GM18907 (cell line): ENCODE data around the gene SVOP.
"Not testable (repeated sequence)": the region's sequence is repeated elsewhere in the genome, so short reads cannot be mapped to it uniquely, and the experiment has no call there.

Experiments used
- ATAC-seq: cut with Tn5 transposase; IDR thresholded peaks from one replicate; pipeline ENCODE4 v1.9.1; 2021; ENCODE audit warnings: mild to moderate bottlenecking, moderate library complexity; ENCODE audit not compliant: unreplicated experiment

The SVOP gene, protein sequence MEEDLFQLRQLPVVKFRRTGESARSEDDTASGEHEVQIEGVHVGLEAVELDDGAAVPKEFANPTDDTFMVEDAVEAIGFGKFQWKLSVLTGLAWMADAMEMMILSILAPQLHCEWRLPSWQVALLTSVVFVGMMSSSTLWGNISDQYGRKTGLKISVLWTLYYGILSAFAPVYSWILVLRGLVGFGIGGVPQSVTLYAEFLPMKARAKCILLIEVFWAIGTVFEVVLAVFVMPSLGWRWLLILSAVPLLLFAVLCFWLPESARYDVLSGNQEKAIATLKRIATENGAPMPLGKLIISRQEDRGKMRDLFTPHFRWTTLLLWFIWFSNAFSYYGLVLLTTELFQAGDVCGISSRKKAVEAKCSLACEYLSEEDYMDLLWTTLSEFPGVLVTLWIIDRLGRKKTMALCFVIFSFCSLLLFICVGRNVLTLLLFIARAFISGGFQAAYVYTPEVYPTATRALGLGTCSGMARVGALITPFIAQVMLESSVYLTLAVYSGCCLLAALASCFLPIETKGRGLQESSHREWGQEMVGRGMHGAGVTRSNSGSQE

GRCh38 chr12:109020796-109021380, at the start of gene SVOP:
Gene SVOP, minus strand, starts transcription at chr12:109021068. Its CDS starts 200 bp downstream, at chr12:109020868.
- ATAC-seq = no peak

GRCh38 chr12:109069307-109070271, 48.7 kb upstream of the SVOP start:
- no peak for ATAC-seq

- ATAC-seq = no peak
Observed at GRCh38 chr12:109065853-109066193, 45.0 kb upstream of the SVOP start.

DNA sequence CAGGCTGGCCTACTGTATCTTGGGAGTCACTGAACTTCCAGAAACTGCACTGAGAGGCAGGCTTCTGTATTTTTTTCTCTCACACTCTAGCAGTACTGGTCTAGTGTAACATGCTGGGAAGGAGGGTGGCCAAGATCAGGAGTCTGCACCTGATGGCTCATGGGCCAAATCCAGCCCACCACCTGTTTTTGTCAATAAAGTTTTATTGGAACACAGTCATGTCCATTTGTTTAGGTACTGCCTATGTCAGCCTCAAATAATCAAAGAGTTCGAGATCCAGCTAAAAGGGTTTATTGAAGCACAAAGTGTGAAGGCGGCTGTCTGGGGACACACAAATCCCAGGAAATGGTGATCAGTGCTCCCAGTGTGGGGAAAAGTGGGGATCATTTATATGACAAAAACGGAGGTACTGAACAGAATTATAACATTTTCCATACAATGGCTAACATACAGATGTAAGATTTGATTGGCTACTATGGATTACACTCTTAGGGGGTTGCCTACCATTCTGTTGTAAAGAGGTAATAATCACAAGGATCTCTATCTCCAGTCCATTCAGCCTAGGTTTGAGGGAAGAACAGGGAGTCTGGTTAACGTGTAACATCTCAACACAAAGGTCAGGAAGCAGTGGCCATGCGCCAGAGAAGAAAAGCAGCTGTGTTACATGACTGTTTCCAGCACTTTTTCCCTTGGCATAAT, 44.4 kb upstream of the SVOP start:
- no peak for ATAC-seq

DNA sequence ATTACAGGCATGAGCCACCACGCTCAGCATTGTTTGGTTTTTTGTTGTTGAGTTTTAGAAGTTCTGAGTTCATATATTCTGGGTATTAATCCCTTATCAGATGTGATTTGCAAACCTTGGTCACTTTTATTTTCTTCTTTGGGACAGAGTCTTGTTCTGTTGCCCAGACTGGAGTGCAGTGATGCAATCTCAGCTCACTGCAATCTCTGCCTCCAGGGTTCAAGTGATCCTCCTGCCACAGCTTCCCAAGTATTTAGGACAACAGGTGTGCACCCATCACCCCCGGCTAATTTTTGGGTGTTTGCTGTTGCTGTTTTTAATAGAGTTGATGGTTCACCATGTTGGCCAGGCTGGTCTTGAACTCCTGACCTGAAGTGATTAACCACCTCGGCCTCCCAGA, 43.3 kb upstream of the SVOP start:
- no peak for ATAC-seq

DNA sequence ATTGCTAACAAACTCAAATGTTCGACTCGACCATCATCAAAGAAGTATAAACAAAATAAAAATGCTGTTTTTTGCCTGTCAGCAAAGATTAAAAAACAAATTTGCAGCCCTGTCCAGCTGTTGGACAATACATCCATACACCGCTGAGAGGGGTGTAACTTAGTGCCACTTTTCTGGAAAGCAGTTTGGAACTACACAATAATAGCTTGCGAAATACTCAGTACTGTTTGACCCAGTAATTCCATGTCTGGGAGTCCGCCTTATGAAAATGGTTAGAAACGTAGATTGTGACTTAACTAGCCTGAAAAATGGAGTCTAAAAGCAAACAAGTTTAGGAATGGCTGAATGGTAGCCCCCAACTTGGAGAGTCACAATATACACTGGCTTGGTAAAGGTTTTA, 37.9 kb upstream of the SVOP start:
- no peak for ATAC-seq

- no peak for ATAC-seq
Observed at GRCh38 chr12:109057376-109057775, 36.5 kb upstream of the SVOP start.

GRCh38 chr12:109056891-109057290, 36.0 kb upstream of the SVOP start:
- ATAC-seq = no peak

- no peak for ATAC-seq
Observed at GRCh38 chr12:109054520-109054919, 33.7 kb upstream of the SVOP start.

GRCh38 chr12:109054124-109054513, 33.3 kb upstream of the SVOP start:
- not testable (repeated sequence) for ATAC-seq

- no peak for ATAC-seq
Observed at GRCh38 chr12:109053382-109054123, 32.7 kb upstream of the SVOP start.

DNA sequence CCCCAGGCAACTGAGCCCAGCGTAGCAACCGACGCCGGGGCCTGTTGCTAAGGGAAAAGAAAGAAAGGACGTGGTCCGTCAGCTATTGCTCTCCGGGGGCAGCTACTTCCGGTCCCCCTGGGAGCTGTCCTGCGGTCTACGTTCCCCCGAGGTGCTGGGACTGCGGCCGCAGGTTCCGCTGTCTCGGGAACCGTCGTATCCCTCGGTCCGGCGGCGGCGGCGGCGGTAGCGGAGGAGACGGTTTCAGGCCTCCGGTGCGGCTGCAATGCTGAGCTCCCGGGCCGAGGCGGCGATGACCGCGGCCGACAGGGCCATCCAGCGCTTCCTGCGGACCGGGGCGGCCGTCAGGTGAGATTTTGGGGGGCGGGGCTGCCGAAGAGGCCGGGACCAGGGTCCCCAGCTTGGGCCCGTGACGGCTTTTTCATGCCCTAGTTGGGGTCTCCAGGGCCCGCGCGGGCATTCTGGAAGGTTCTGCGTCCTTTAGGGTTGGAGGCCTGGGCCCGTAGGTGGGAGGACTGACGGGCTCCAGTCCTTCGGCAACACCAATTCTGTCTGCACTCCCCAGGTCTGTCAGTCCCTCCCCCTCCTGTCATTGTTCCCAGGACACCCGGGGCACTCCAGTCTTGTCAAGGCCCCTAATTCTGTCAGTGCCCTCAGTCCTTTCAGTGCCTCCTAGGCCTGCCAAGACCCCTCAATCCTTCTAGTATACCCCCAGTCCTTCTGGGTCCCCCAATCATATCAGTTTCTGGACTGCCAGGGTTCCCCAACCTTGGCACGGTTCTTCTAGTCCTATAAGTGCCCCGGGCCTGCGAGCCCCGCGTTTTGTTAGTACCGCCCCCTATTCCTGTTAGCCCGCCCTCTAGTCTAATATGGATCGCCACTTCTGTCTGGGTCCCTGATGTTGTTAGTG, 31.8 kb upstream of the SVOP start, which contains the start of gene USP30:
Gene USP30, plus strand, starts transcription at position 163 of the 910 bp plus-strand sequence. Its CDS starts 103 bp downstream, at position 266.
- peak; percentile 81 for ATAC-seq

- ATAC-seq = no peak
Observed at GRCh38 chr12:109052097-109052413, 31.2 kb upstream of the SVOP start.

DNA sequence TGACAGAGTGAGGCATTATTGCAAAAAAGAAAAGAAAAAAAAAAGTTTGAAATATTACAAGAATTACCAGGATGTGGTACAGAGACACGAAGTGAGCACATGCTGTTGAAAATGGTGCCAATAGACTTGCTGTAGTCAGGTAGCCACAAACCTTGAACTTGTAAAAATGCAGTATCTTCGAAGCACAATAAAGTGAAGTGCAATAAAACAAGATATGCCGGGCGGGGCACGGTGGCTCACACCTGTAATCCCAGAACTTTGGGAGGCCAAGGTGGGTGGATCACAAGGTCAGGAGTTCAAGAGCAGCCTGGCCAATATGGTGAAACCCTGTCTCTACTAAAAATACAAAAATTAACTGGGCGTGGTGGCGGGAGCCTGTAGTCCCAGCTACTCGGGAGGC, 28.9 kb upstream of the SVOP start:
- ATAC-seq = not testable (repeated sequence)

- not testable (repeated sequence) for ATAC-seq
Observed at GRCh38 chr12:109048706-109049105, 27.8 kb upstream of the SVOP start.

GRCh38 chr12:109047081-109047805, 26.4 kb upstream of the SVOP start:
- ATAC-seq = no peak

DNA sequence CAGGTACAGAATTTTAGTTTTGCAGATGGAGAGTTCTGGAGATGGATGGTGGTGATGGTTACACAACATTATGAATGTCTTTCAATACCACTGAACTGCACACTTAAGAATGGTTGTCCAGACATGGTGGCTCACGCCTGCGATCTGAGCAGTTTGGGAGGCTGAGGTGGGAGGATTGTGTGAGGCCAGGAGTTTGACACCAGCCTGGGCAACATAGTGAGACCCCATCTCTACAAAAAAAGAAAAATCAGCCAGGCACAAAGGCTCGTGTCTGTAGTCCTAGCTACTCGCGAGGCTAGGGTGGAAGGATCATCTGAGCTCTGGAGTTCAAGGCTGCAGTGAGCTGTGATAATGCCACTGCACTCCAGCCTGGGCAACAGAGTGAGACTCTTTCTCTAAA, 23.4 kb upstream of the SVOP start:
- ATAC-seq = no peak

GRCh38 chr12:109036975-109037374, 16.1 kb upstream of the SVOP start:
- ATAC-seq = no peak
